NCI-H226 (cell line): Measurements from ENCODE around the gene PHF8.

Experiments
- DNase-seq: peaks from one replicate; pipeline ENCODE4 v3.0.0-alpha.2; 2015

The PHF8 gene

GRCh38 chrX:54012830-54013500, 31.3 kb downstream of the PHF8 start:
- no peak for DNase-seq

DNA sequence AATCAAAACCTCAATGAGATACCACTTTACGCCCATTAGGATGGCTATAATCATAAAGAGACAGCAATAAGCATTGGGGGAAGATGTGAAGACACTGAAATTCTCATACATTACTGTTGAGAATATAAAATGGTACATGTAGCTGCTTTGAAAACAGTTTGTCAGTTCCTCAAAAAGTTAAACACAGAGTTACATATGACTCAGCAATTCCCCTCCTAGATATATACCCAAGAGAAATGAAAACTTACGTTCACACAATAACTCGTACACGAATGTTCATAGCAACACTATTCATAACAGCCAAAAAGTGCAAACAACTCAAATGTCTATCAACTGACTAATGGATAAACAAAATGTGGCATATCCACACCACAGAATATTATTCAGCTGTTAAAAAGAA, 36.6 kb downstream of the PHF8 start:
- DNase-seq: no peak

DNA sequence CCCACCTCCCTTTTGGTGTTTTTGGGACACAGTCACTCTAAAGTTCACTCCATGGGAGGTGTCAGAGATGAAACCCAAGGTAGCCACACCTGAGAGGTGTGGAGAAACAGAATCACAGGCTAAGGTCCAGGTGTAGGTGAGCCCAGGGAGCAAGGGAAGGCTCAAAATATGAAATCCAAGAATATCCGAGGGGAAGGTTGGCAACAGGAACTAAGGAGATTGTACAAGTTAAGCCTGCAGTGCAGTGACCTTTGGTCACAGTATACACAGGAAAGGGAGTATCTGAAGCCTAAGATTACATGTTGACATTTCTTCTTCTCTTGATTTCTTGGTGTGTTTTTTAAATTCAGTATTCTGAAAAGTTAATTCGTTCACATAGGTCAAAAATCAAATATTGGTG, 46.5 kb downstream of the PHF8 start:
- DNase-seq: no peak

DNA sequence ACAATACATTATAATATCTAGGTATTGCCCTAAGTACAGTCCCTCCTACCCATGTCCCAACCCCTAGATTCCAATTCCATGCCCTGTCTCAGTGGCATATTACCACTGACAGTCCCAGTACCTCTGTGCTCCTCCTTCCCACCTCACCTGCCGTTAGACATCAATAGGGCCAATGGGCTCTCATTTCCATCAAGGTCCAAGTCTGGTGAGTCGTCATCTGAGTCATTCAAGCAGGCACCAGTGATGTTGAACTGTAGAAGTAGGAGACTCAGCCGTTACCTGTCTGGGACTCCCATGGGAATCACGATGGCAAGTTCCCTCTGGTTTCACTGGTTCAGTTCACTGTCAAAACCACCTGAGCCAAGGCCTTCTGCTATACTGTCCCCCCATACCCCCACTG, 51.7 kb downstream of the PHF8 start:
- DNase-seq: no peak

DNA sequence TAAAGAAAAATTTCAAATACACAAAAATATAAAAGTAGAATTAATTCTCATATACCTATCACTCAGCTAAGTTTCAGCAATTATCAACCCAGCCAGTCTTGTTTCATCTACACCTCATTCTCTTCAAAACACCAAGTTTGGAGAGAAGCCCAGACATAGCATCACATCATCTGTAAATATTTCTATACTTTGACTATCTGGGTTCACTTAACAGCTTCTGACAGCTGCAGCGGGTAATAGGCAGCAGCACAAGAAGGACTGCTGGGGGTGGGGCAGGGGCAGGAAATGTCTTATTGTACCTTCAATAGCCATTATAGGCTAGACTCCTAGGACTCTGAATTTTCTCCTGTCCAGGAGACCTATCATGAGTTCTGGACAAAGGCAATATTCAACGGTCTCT, 54.1 kb downstream of the PHF8 start:
- DNase-seq: no peak

GRCh38 chrX:53984895-53985294, 59.4 kb downstream of the PHF8 start:
- DNase-seq: no peak

DNA sequence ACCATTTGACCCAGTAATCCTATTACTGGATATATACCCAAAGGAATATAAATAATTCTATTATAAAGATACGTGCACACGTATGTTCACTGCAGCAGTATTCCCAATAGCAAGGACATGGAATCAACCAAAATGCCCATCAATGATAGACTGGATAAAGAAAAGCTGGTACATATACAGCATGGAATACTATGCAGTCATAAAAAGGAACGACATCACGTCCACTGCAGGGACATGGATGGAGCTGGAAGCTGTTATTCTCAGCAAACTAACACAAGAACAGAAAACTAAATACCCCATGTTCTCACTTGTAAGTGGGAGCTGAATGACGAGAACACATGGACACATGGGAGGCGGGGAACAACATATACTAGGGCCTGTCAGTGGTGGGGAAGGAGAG, 69.7 kb downstream of the PHF8 start:
- DNase-seq: no peak

- no peak for DNase-seq
Measured at GRCh38 chrX:53969540-53969939, 74.7 kb downstream of the PHF8 start.

DNA sequence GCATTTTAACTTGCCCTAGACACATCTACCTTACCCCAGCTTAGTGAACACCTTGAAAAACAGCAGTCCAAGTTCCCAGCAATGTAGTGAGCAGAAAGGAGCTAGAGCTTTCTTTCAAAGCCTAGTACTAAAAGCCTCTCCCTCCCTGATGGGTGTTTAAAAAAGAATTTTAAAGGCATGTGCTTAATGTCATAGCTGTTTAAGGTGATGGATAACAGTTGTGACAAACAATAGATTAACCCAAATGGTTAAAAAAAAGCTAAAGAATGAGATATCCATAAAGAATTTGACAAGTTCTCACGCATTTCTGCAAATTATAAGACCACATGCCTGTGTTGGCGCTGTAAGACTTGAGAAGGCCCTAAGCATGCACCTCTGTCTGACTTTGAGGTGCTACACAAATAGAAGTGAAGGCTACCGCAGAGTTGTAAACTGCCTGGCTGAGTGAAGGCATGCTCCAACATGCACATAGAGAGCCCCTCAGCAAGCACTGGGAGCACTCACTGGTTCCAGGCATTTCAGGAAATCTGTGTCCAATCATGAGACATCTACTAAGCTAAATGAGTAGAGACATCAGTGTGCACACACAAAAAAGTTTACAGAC, 94.0 kb downstream of the PHF8 start:
- DNase-seq: no peak

DNA sequence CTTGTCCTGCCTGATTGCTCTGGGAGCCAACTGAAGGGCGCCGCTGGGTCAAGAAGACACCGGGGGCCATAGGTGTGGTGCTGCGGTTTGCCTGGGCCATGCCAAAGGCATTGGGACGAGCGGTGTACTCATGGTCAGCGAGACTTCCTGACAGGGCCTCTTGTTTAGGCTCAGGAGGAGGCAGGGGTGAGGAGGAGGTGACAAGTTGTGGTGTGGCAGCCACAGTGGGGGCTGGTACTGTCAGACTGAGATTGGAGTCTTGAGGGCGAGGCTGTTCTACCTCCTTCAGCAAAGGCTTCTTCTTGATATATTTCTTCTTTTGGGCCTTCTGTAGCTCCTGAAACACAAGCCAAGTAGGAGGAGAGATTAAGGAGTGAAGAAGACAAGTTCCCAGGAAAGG, 104.1 kb downstream of the PHF8 start:
- no peak for DNase-seq

GRCh38 chrX:53939127-53939526, 105.1 kb downstream of the PHF8 start:
- DNase-seq: no peak

DNA sequence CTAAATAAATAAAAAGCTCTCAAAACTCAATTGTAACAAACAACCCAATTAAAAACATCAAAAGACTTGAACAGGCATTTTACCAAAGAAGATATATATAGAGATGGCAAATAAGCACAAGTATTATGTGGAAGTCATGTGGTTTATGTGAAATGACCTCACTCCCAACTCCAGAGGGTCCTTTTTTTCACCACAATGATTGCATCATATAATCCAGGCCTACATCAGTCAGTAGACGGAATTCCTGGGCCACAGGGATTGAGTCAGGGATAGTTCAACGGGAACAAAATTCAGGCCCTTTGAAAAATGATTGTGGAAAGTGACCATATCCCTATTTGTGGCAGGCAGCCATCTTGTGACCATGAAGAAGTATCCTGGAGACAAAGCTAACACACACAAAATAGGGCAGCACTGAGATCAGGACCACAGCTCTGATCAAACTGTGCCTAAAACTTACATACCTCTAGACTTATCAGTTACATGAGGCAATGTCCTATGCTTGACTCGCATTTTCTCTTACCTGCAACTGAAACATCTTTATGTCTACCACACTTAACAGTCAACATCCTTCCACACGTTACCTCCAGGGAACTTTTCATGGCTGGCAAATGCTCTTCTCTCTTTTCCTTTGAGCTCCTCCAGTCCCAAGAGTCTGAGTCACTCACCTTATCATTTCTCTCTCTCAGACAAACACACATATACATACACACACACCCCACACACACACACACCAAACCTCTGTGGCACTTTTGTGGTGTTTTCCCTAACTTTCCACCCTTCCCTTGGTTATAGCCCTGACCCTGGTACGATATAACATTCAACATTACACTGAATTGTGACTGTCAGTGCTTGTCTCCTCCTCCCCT, 113.5 kb downstream of the PHF8 start:
- peak; percentile 65 for DNase-seq

- DNase-seq: no peak
Measured at GRCh38 chrX:53926030-53926429, 118.2 kb downstream of the PHF8 start.

DNA sequence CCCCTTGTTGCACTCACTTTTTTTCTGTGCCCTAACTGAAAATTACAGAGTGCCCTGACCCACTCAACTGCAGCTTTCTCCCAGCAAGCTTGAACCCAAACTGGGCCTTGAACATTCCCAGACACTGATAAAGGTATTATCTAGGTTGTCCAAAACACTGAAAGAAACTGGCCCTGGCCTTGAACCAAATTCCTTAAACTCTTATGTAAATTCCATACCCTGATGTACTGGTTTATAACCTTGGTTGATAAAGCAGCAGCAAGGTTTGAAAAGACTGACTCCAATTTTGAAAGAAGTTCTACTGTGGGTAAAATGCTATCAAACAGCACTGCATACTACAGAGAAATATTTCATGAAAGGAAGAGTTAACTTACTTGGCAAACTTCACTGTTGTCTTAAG, 125.6 kb downstream of the PHF8 start:
- peak; percentile 53 for DNase-seq

DNA sequence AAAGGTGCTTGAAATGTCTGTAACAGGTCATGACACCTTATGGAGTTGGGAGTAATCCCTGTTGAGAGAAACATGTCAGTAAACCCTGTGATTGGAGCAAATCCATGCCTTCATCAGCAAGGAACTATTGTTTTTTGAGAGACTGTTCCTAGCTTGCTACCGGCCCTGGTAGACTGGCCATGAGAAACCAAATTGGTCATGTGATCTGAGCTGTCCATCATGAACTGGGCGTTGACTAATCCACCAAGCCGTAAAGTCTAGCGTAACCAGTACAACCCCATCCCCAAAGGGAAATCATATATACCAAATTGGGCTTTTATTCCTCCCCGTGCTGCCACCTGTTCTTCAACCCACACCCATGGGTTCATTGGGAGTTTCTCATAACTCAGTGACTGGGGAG, 143.7 kb downstream of the PHF8 start:
- DNase-seq: no peak

DNA sequence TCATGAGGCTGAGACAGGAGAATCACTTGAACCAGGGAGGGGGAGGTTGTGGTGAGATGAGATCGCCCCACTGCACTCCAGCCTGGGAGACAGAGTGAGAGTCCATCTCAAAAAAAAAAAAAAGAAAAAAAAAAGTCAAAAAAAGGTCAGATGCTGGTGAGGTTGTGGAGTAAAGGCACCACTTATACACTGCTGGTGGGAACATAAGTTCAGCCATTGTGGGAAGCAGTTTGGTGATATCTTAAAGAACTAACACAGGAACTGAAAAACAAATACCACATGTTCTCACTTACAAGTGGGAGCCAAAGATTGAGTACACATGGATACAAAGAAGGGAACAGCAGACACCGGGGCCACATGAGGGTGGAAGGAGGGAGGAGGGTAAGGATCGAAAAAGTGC, 149.0 kb downstream of the PHF8 start:
- DNase-seq: no peak
